Measurements from ENCODE around the gene FGD5.

Gene FGD5

DNA sequence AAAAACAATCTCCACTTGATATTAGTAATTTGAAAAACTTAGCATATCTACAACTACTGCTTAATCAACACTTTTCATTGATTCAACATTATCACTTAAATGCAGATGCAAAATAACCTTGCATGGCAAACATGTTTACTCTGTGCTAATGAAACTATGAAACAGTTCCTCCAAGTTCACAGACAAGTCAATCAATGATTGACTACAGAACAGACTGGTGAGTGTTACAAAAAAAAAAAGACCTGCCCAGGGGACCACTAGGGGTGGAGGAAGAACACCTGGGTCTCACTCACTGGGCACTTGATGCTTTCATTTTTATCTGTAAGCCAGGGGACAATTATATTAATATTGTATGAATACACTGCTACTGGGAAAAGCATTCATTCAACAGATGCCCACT lies 124.3 kb downstream of the FGD5 start:
- TF ChIP-seq SIN3A (IDR thresholded peaks at IDR 0.05; ENCODE audit: borderline replicate concordance, insufficient read depth, low read length) (no peak), POLR2AphosphoS5 (IDR thresholded peaks at IDR 0.05; ENCODE audit: low read depth, low read length) (no peak), FOXP2 (optimal IDR thresholded peaks at IDR 0.05; ENCODE audit: borderline replicate concordance, extremely low read depth, extremely low read length, insufficient read depth) (no peak)
- TF ChIP-seq, protein P1, sequence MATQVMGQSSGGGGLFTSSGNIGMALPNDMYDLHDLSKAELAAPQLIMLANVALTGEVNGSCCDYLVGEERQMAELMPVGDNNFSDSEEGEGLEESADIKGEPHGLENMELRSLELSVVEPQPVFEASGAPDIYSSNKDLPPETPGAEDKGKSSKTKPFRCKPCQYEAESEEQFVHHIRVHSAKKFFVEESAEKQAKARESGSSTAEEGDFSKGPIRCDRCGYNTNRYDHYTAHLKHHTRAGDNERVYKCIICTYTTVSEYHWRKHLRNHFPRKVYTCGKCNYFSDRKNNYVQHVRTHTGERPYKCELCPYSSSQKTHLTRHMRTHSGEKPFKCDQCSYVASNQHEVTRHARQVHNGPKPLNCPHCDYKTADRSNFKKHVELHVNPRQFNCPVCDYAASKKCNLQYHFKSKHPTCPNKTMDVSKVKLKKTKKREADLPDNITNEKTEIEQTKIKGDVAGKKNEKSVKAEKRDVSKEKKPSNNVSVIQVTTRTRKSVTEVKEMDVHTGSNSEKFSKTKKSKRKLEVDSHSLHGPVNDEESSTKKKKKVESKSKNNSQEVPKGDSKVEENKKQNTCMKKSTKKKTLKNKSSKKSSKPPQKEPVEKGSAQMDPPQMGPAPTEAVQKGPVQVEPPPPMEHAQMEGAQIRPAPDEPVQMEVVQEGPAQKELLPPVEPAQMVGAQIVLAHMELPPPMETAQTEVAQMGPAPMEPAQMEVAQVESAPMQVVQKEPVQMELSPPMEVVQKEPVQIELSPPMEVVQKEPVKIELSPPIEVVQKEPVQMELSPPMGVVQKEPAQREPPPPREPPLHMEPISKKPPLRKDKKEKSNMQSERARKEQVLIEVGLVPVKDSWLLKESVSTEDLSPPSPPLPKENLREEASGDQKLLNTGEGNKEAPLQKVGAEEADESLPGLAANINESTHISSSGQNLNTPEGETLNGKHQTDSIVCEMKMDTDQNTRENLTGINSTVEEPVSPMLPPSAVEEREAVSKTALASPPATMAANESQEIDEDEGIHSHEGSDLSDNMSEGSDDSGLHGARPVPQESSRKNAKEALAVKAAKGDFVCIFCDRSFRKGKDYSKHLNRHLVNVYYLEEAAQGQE (IDR thresholded peaks at IDR 0.05; ENCODE audit: insufficient read depth in 1 of 2, low read depth in 2 of 2, low read length in 2 of 2) = no peak

DNA sequence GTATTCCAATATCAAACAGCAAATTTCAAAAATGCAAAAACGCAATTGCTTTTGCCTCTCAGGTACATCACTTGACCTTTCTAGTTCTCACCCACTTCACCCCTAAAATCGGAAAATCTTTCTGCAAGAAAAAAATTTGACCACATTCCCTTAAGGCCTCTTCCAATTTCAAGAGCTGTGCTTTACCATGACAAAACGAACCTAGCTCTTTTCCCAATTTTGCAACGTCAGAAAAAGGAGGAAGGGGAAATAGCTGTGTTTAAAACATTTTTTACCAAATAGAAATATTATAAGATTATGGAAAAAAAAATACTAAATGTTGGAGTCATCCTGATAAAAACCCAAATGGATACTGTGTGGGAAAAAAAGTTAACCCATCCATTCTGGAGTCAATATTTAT lies 127.5 kb downstream of the FGD5 start:
- TF ChIP-seq TAF1 (IDR thresholded peaks at IDR 0.05; ENCODE audit: borderline replicate concordance, insufficient read depth, low read length) (no peak), FOXP2 (optimal IDR thresholded peaks at IDR 0.05; ENCODE audit: borderline replicate concordance, extremely low read depth, extremely low read length, insufficient read depth) (no peak), POLR2AphosphoS5 (IDR thresholded peaks at IDR 0.05; ENCODE audit: low read depth, low read length) (no peak), SIN3A (IDR thresholded peaks at IDR 0.05; ENCODE audit: borderline replicate concordance, insufficient read depth, low read length) (no peak)
- TF ChIP-seq, protein P1 (IDR thresholded peaks at IDR 0.05; ENCODE audit: insufficient read depth in 1 of 2, low read depth in 2 of 2, low read length in 2 of 2) = no peak

DNA sequence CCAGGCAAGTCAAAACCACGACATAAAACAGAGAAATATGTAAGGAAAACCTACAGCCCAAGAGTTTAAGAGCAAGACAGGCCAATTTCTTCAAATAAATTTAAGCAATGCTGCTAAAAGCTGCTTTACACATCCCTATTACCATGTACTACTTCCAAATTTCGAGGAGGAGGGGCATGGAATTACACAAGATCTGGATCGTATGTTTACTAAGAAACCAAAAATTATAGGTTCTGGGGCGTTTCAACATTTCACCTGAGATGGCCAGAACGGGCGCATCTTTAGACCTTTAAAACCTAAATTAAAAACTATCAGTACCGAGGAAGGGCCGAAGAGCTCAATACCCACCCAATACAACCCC lies 128.0 kb downstream of the FGD5 start:
- TF ChIP-seq TAF1 (IDR thresholded peaks at IDR 0.05; ENCODE audit: borderline replicate concordance, insufficient read depth, low read length) = no peak
- TF ChIP-seq SIN3A (IDR thresholded peaks at IDR 0.05; ENCODE audit: borderline replicate concordance, insufficient read depth, low read length) = no peak
- no peak for TF ChIP-seq FOXP2 (optimal IDR thresholded peaks at IDR 0.05; ENCODE audit: borderline replicate concordance, extremely low read depth, extremely low read length, insufficient read depth)
- TF ChIP-seq POLR2AphosphoS5 (IDR thresholded peaks at IDR 0.05; ENCODE audit: low read depth, low read length) = no peak
- TF ChIP-seq, protein P1 (IDR thresholded peaks at IDR 0.05; ENCODE audit: insufficient read depth in 1 of 2, low read depth in 2 of 2, low read length in 2 of 2) = no peak

DNA sequence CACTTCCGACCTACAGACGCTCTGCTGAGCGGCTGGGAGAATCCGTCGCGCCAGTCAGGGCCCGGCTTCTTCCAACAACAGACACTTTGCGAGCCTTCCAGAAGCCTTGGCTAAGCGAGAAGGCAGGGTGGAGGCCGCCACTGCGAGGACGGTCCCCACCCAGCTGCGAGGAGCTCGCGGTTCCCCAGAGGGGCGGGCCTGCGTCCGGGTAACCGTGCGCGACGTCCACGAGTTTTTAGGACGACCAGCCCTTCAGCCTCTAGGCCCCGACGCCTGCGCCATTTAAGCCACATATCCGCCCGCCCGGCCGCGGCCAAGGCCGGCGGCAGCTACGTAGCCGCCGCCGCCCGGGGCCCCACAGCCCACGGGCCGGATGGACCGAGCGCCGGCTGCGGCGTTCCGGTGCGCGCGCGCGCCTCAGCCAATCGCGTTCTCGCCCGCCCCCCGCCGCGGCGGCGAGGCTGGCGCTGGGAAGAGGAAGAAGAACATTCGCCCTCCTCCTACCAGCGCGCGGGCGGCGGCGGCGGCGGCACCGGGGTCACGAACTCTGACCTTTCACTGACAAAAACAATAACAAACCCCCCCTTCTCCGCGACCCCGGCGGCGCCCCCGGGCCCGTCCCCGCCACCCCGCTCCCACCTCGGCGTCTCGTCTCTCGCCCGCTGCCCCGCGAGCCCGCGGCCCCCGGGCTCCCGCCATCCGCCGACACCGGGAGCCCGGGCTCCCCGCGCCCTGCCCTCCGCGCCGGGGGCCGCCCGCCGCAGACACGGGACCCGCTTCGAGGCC lies 128.5 kb downstream of the FGD5 start, which contains the start of gene NR2C2:
Gene NR2C2 (plus strand): TSS at position 484 of the 786 bp plus-strand sequence. CDS start 56,332 bp downstream, outside the sequence.
- TF ChIP-seq SIN3A (IDR thresholded peaks at IDR 0.05; ENCODE audit: borderline replicate concordance, insufficient read depth, low read length) = no peak
- peak; percentile 53 for TF ChIP-seq POLR2AphosphoS5 (IDR thresholded peaks at IDR 0.05; ENCODE audit: low read depth, low read length)
- peak; percentile 13 for TF ChIP-seq FOXP2 (optimal IDR thresholded peaks at IDR 0.05; ENCODE audit: borderline replicate concordance, extremely low read depth, extremely low read length, insufficient read depth)
- TF ChIP-seq TAF1 (IDR thresholded peaks at IDR 0.05; ENCODE audit: borderline replicate concordance, insufficient read depth, low read length) = no peak
- TF ChIP-seq, protein P1 (IDR thresholded peaks at IDR 0.05; ENCODE audit: insufficient read depth in 1 of 2, low read depth in 2 of 2, low read length in 2 of 2) = no peak

Measured in PFSK-1 (cell line).